Measurements from ENCODE around the gene ATP2A1.

GRCh38 chr16:28924399-28924761 is 46.1 kb downstream of the ATP2A1 start:
- TF ChIP-seq POLR2AphosphoS5 (IDR thresholded peaks at IDR 0.05; ENCODE audit: borderline replicate concordance, low read depth, low read length) (no peak), EZH2 (IDR thresholded peaks at IDR 0.05) (no peak), FOXP2 (optimal IDR thresholded peaks at IDR 0.05; ENCODE audit: control extremely low read depth, extremely low read length, insufficient read depth) (no peak)

All from SK-N-MC (cell line).